HG02678 (cell line): Measurements from ENCODE around the gene GPSM3.
"Not testable (repeated sequence)": the region's sequence is repeated elsewhere in the genome, so short reads cannot be mapped to it uniquely, and the experiment has no call there.

Source experiments
- ATAC-seq: cut with Tn5 transposase; IDR thresholded peaks from one replicate; pipeline ENCODE4 v1.9.1; 2021; ENCODE audit warnings: mild to moderate bottlenecking, moderate library complexity; ENCODE audit not compliant: unreplicated experiment

GPSM3 gene

DNA sequence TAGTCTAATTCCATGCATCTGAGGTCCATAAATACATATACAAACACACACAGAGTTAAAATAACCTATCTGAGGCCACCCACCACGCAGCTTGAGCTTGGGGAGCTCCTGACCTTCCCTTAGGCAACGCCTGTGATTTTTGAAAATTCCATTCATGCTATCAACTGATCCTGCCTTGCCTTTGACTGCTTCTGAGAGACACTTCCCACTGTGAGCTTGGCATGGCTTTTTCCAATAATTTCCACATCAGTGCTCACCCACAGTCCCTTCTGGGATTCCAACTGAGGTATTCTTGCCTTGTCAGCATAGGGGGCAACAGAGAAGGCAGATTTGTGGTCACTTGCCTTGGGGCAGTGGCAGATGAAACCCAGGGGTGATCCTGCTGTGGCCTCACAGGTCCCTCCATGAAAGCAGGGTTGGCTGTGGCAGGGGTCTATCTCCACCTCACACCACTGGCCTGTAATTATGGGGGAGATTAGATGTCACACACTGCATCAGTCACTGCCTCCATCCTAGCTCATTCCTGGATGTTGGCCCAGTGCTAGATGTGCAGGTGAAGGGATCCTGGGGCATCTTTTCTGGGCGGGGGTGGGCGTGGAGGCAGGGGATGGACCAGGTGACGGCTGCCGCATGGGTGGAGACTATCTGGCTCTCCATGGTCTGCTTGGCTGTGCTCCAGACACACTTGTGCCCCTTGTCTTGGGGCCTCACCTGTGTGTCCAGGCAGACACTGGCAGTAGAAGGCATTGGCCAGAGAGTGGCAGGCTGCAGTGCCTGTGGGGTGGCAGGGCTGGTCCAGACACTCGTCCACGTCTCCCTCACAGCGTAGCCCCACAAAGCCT is 11.2 kb upstream of the GPSM3 start:
- ATAC-seq = no peak

DNA sequence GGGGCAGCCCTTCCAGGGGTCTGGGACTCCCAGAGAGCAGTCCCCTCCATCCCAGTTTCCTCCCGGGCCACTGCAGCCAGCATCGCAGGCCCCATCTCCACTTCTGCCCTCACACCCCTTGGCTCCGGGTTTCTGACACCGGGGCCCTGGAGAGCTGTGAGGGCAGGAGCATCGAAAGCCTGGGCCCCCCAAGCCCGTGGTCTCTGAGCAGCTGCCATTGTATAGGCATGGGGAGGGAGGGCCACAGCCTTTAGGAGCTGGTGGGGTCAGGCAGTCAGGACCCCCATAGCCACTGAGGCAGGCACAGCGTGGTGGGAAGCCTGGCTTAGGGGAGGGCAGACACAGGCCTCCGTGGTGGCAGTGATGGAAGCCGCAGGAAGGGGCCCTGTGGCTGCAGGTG is 9.7 kb upstream of the GPSM3 start:
- no peak for ATAC-seq

GRCh38 chr6:32200711-32201475 is 8.4 kb upstream of the GPSM3 start:
- no peak for ATAC-seq

DNA sequence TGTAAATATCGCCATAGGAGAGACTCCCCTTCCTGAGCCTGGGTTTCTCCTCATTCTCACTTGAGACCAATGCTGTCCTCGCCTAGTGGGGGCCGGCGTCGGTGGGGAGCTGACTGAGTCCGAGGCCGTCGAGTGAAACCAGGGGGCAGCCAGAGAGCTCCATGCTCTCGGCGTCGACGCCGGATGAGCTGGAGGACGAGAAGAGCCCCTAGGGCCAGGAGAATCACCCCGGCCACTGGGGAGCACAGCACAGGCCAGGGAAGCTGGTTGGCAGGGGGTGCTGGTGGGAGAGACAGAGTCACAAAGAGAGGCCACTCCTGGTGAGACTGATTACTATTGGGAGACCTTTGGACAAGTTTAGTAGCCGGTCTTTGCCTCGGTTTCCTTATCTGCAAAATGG is 6.4 kb upstream of the GPSM3 start:
- ATAC-seq = no peak

GRCh38 chr6:32198345-32198696 is 5.9 kb upstream of the GPSM3 start:
- no peak for ATAC-seq

- no peak for ATAC-seq
Measured at GRCh38 chr6:32196682-32197616, 4.5 kb upstream of the GPSM3 start.

GRCh38 chr6:32195902-32196681 is 3.6 kb upstream of the GPSM3 start:
- peak; percentile 80 for ATAC-seq

DNA sequence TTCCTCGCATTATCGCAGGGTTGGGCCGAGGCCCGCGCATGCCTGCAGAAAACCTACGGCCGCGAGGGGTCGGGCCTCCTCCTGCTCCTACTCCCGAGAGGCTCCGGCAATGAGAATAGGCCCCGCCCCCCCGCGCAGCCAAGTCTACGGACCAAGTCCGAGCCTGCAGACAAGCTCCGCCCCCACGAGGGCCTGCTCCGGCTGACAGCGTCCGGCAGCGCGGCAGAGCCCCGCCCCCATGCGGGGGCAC is 3.1 kb upstream of the GPSM3 start:
- peak; percentile 80 for ATAC-seq

DNA sequence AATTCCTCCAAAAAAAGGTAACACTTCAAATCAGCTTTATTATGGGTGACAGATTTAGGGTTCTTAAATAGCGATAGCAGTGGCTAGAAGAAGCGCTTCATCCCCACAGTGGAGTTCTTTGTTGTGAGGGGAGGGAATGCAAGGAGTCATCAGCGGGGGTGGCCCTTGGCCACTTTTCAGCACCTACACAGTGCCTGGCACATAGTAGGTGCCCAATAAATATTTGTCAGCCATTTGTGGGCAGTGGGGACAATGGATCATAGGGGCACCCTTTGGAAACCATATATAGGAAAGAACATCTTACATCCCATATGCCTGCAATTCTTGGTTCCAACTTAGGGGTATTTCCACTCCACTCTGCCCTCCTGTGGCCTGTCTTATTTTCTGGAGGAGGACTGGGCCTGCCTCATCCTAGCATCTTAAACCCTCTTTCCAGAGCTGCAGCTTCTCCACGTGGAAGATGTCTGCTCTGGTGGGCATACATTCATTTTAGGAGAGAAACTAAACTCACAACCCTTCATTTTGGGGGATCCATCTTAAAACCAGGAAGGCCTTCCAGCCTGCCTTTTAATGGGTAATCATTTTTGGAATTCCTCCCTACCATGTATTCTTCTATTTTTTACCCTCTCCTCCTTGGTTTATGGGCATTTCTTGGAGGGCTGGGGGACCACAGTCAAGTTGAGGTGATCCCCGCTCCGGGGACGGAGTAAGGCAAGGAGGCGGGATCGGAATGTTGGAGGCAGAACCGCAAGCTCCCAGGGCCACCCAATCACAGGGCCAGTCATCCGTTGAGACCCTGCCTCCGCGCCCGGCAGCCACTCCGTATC is 2.6 kb upstream of the GPSM3 start:
- ATAC-seq = no peak

- no peak for ATAC-seq
Measured at GRCh38 chr6:32194388-32194787, 1.9 kb upstream of the GPSM3 start.

GRCh38 chr6:32193096-32193495 is 653 bp upstream of the GPSM3 start:
- ATAC-seq = not testable (repeated sequence)

DNA sequence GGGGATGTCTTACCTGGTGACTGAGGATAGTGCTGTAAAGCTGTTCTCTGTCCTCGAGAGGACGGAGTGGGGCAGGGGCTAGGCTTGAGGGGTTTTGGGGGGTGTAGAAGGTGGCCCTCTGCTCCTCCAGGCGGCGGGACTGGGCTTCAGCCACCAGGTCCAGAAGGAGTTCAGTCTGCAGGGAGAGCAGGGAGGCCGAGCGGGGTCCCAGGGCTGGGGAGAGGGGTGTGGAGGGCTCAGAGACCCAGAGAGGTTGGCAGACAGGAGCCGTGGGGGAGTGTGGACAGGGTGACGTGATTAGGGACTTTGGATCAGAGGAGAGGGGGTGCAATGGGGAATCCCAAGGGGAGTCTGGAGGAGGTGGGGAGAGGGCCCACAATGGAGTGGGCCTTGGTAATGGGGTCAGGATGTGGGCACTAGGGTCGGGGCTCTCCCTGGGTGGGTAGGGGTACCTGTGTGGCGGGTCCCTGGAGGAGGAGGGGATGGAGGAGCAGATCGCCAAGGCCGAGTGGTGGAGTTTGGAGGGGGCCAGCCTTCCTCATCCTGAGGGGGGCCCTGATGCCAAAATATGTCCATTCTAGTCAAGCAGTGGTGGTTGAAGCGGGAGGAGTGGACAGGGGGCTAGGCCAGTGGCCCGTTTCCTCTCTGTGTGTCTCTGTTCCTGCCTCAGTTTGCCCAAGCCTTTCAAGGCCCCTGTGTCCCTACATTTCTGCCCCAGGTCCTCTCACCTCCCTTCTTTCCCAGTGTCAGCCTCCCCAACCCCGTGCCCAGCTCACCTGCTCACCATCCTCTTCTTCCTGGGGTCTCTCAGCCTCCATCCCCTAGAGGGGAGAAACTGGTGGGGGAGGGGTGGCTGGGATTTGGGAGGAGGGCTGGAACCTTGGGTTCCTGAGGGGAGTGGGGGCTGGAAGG is 491 bp downstream of the GPSM3 start:
- ATAC-seq = no peak

DNA sequence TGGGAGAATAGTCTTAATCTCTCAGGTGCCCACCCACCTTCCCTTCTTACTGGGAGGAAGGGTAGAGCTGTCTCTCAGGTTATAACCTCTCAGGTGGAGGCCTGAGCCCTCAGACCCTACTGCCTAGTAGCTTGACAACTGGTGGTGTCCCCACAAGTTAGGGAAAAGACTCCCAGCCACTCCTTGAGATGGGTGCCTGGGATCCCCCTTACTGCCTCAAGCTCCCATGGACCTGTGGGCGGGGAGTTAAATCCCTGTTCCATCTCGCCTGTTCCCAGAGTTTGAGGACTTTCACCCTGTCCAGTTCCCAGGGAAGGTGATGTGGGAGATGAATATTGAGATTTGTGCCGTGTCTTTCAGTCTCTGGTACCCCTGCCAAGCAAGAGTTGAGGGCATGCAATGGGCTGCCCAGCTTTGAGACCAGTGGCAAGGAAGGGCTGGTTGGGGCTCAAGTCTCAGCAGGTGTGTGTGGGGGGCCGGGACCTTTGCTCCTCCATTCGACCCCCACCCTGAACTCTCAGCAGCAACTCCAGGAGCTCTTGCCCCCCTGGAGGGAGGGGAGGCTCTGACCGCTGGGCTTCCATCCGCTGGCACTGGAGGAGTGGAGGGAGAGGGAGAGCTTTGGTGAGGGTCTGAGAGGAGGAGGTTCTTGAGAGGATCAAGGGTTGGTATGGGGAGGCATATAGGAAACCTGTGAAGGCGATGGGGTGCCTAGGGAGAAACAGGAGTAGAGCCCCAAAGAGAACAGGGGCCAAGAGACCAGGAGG is 1.3 kb downstream of the GPSM3 start:
- ATAC-seq = no peak

DNA sequence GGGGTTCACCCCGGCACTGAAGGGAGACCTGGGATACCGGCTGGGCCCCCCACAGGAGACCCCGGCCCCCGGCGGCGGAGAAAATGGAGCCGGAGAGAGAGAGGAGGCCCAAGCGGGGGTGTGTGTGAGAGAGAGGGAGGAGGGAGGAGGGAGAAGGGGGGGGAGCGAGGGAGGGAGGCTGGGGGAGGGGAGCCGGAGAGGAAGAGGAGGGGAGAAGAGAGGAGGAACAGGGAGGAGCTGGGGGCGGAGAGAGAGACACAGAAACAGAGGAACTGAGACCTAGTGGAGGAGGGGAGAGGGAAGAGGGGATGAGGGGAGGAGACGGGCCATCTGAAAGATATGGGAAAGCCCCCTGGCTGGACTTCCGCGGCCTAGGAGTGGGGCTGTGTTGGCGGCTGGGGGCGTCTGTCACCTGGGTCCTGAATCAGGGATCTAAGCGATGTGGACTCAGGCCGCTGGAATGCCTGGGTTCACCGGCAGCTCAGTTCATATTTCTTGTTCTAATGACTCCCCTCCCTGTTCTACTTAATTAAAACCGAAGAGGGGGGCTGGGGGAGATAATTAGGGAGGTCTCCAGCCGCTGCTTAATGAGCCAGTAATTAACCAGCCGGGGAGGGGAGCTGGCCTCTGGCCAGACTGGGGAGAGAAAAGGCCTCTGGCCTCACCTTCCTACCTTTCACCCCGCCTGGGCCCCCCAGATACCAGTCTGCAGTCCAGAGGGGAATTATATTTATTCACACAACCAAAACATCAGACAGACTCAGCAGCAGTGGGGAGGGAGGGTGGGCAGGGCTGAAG is 2.2 kb downstream of the GPSM3 start, which contains the start of gene PBX2:
TSS of gene PBX2 (minus strand) at position 149 of the 798 bp plus-strand sequence. CDS start 287 bp downstream, outside the sequence.
- ATAC-seq = peak; percentile 73

GRCh38 chr6:32189742-32190053 is 2.7 kb downstream of the GPSM3 start:
- ATAC-seq = no peak

- ATAC-seq = no peak
Measured at GRCh38 chr6:32189069-32189741, 3.2 kb downstream of the GPSM3 start.
